DOHH2 (cell line): ENCODE measurements around the gene NIT1.

Source experiments
- EZH2phosphoT487 ChIP-seq: fragments of 200-600 bp; sonication (generic); IDR thresholded peaks from 2 replicates; pipeline ENCODE4 v1.6.1; 2017; ENCODE audit warnings: borderline replicate concordance, mild to moderate bottlenecking, antibody characterized with exemption, low read length, moderate library complexity, mixed read lengths
- TF ChIP-seq, protein P1 (sequence below): fragments of 200-600 bp; sonication (generic); IDR thresholded peaks from one replicate; pipeline ENCODE4 v1.5.1; 2014; ENCODE audit warnings: antibody characterized with exemption, mild to moderate bottlenecking, low read depth, low read length; ENCODE audit not compliant: poor library complexity, severe bottlenecking

DNA sequence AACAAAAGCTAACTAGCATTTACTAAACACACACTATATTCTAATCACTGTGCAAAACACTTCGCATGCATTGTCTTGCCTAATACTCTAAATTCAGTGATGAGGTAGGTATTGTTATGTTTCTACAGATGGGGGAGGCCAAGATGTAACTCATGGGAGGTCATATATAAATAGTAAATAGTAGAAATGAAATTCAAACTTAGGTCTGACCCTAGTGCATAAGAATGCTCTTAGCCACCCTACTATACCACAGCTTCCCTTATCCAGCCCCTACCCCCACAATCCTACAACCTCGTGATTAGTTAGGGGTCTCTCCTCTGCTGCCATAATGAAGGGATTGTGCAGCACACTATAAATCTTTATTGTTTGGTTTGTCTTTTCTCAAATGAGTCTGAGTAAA, 3.3 kb upstream of the NIT1 start:
- TF ChIP-seq, protein P1, sequence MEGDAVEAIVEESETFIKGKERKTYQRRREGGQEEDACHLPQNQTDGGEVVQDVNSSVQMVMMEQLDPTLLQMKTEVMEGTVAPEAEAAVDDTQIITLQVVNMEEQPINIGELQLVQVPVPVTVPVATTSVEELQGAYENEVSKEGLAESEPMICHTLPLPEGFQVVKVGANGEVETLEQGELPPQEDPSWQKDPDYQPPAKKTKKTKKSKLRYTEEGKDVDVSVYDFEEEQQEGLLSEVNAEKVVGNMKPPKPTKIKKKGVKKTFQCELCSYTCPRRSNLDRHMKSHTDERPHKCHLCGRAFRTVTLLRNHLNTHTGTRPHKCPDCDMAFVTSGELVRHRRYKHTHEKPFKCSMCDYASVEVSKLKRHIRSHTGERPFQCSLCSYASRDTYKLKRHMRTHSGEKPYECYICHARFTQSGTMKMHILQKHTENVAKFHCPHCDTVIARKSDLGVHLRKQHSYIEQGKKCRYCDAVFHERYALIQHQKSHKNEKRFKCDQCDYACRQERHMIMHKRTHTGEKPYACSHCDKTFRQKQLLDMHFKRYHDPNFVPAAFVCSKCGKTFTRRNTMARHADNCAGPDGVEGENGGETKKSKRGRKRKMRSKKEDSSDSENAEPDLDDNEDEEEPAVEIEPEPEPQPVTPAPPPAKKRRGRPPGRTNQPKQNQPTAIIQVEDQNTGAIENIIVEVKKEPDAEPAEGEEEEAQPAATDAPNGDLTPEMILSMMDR = no peak
- no peak for TF ChIP-seq EZH2phosphoT487
